ENCODE measurements around the gene PAX5.

PAX5 gene

DNA sequence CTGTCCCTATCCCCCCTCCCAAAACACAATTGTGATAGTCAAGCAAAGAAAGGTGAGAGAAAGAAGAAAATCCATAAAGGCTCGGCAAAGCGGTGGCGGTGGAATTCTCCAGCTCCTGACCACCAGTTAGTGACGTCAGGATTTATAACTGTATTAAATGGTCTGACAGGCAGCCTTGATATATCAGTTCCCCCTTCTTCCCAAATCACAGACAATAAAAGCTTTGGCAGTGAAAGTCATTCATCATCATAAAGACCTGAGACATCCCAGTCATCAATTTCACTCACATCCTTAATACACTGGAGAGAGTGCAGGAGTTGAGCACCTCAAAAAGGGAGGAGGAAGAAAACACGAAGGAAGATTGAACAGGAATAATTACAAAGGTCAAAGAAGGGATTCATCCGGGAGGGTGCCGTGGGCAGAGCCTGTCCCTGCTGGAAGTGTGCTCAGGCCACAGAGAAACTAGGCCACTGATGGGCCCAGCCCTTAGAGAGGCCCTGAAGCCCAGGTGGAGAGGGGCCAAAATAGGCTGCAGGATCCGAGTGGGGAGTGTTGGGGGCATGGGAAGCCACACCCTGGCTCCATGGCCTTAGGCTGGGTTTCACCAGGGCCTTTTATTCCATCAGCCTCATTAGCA is 131.9 kb downstream of the PAX5 start:
- DNase-seq (ENCODE audit: low read depth in 2 of 2): no peak

DNA sequence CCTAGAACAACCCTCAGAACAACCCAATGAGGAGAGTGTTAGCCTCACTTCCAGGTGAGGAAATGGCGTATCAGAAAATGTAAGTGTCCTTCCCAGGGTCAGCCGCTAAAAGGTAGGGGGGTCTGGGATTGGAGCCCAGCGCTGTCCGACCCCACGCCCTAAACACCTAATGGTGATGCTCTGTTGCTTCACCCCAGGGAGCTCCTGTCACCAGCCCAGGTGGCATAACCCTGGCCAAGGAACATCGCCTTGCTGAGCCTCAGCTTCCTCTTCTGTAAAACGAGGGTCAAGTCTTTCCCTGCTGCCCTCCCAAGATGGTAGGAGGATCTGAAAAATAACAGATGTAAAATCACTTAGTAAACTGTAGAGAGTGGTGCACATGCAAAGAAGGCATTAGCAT is 132.5 kb downstream of the PAX5 start:
- DNase-seq (ENCODE audit: low read depth in 2 of 2): no peak

DNA sequence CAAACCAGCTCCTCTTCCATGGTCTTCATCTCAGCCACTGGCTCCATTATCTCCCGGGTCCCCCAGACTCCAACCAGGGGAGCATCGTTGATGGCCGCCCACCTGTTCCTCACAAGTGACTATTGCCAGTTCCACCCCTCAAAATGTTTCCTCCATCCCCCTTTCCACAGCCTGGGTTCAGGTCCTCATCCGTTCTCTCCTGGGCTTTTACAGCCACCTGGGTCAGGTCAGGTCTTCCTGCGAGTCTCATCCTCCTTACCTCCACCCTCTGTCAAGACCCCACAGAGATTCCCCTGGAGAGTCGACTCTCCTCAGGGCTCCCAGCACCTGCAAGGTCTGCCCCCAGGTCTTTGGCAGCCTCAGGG is 133.2 kb downstream of the PAX5 start:
- DNase-seq (ENCODE audit: low read depth in 2 of 2): no peak

DNA sequence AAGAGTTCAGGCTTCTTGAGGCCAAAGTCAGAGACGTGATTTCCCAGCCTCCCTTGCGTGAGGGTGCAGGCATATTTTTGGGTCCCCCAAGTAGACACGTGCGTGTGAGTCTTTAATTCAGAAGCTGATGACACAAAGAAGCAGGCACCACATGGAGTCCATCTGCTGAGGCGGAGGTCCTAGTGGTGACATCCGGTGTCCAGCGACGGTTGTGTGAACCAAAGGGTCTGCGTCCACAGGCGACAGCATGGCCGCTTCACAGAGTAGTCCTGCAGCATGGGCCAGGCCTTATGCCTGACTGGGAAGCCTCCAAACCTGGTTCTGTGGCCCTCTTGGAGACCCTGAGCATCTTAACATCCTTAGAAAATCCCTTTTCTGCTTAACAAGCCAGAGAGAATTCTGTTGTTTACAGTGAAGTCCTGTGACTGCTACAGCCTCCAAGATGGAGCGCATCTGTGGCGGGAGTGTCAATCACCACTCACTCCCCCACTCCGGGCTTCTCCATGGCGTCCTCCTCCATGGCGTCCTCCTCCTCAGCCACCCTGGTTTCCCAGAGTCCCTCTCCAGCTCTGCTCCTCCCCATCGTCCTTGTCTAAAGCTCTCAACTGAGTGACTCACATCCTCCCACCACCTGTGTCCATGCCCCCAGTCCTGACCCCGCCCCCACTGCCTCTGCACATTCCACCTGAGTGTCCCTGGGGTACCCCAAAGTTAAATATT is 133.8 kb downstream of the PAX5 start:
- DNase-seq (ENCODE audit: low read depth in 2 of 2): no peak

DNA sequence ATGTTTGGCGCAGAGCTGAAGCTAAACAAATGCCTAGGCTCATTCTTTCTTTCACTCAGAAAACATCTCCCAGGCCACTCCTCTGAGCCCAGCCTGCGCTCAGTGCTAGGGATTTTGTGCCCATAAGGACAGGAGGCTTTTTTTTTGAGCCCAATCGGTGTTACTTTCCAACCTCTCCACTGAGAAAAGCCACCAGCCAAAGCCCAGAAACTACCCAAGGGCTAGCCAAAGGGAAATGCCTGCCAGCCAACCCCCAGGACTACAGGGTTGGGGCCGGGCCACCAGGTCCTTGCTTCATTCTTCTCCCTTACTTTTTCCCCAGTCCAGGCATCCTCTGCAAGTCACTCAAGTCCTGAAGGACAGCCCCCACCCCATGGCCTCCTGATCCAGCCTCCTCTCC is 134.7 kb downstream of the PAX5 start:
- no peak for DNase-seq (ENCODE audit: low read depth in 2 of 2)

DNA sequence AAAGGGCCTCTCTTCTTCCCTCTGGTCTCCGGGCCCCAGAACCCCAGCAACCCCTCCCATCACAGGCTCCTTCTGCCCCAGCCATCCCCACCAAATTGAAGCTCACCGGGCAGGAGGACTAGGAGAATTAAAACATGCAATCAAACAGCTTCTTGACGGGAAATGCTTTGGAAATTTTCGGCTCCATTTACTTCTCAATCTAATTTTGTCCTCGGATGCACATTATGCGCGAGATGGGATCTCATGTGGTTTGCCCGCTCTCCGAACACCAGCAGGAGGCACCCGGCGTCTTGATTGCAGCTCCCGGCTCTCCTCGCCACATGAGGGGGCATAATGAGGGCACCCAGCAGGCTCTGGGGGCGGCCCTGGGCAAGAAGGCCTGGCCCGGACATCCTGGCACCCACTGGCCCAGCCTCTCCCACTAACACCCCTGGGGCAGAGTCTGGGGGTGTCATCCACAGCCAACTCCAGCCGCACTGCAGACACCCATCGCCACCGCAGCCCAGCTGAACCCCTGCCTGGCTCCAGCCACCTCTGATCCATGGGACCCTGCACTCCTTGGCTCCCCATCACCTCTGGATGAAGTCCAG is 135.5 kb downstream of the PAX5 start:
- DNase-seq (ENCODE audit: low read depth in 2 of 2): no peak

DNA sequence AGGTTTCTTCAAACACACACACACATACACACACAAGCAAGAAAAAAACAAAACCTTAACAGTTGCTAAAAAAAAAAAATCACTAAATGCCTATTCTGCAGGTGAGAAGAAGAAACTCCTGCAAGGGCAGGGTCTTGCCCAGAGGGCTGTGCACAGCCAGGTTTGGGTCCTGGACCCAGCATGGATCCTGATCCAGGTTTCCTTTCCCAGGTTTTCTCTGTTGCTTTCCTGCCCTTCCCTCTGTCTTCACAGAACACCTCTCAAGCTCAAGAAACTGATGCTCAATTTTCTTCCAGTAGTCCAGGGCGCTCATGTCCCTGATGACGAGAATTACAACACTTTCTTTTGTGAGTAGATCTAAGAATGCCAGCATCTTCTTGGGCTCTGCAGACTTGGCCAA is 136.6 kb downstream of the PAX5 start:
- no peak for DNase-seq (ENCODE audit: low read depth in 2 of 2)

DNA sequence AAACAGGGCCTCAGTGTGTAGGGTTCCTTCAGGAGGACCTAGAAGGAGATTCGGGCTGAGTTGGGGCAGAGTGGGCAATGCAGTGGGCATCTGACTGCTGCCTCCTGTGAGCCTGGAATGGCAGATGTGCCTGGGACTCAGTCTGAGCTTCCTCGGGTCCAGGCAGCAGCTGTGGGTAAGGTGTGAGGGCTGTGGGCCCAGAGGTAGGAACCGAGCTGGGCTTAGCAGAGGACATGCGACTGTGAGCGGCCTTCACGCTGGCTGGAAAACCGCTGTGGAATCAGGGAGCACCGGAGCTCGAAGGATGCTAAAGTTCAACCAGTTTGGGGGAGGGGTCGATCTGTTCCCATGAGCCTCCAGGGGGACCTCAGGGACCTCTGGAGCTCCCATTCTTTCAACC is 137.0 kb downstream of the PAX5 start:
- DNase-seq (ENCODE audit: low read depth in 2 of 2): no peak

DNA sequence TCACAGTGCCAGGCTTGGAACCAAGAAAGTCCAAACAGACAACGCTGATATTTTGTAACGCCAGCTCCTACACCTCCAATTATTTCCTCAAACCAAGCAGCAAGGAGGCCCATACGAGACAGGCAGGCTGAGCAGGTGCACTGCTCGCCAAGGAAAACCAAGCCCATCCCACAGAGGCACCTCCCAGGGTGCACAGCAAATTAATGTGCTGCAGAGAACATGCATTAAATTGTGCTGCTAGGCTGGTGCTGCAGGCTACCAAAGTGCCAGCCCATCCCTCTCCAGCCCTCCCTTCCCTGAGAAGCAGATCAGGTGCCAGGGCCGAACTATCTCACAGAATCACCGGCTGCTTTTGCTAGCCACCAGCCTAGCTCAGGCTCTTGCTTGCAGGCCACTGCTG is 137.8 kb downstream of the PAX5 start:
- DNase-seq (ENCODE audit: low read depth in 2 of 2): no peak

DNA sequence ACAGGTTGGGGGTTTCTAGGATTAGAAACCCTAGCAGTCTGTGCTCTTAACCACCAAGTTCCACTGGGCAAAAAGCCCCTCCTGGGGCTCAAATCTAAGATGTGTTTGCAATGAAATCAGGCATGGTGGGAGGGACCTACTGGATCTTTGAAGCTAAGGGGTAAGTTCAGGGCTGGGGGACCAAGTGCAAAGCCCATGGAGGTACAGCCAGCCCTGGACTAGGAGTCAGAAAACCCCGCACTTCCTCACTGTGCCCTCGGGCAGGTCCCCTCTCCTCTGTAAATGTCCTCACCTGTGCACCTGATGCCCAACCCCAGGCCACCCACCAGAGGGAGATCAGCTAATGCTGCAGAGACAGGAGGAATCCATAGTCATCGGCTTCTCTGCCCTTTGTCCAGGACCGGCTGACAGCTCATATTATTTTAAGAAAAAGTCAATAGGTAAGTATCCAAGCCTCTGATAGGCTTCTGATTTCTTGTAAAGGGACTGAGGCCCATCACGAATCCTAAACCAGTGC is 138.3 kb downstream of the PAX5 start:
- no peak for DNase-seq (ENCODE audit: low read depth in 2 of 2)

DNA sequence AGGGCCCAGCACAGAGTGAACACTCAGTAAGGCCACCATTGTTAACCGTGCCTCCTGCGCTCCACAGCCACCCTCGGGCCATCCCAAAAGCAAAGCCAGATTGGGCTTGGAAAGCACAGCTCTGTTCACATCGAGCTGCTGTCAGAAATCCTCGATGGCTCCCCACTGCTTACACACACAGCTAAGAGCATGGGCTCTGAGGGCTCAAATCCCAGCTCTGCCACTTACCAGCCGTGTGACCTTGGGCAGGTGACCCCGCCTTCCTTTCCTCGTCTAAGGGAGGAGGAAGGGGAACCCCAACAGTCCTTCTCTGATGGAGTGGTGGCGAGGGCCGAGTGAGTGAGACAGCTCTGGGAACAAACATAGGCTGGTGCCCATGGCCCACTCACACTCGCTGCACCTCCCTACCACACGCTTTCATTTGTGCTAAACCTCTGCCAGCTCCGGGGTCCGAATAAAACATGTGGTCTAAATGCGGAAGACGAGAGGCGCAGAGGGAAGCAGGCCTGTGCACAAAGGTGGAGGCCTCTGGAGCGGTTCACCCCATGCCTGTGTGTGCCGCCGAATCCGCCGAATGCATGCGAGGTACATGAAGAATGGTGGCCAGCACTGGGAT is 139.3 kb downstream of the PAX5 start:
- no peak for DNase-seq (ENCODE audit: low read depth in 2 of 2)

DNA sequence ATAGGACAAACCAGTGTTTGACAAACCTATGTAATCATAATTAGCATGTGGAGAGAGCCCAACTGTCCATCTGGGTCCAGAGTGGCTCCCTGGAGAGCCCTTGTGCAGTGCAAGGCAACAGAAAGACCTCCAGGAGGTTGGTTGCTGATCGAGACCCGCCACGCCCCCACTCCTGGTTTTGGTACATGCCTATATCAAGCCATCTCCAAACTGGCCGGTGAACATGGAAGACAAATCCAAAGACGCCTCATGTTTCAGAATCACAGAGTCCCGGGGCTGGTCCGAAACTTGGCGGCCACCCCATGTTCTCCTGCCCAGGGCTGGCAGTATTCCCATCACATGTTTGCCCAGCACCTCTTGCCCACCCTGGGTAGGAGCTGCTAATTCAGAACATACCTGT is 140.2 kb downstream of the PAX5 start:
- no peak for DNase-seq (ENCODE audit: low read depth in 2 of 2)

DNA sequence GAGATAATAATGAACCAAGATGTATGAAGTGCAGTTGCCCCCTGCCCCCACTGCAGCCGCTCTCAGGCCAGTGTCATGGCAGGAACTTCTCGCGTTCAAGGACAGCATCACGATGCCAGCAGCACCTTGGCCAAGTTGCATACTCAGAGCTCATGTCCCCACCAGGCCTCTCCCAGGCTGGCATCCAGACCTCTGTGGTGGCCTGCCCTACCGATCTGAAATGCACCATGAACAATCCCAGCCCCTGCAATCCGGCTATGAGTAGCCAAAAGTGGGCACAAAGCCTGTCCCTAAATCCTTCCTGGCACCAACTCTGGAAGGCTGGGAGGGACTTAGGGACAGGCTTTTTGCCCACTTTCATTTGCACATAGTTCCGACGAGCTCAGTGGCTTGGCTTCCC is 140.9 kb downstream of the PAX5 start:
- DNase-seq (ENCODE audit: low read depth in 2 of 2): no peak

DNA sequence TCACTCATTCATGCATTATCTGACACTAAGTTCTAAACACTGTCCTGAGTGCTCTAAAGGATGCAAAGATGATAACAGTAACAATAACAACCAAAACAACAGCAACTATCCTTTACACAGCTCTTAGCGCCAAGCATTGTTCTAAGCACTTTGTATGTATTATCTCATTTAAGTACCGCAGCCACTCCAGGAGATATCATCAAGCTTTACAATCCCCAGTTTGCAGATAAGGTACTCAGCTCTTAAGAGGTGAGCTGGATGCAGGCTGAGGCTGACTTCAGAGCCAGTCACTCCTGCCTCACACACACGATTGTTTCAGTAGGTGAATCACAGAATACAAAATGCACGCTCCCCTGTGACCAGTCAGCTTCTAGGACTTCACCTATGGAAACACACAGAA is 141.8 kb downstream of the PAX5 start:
- no peak for DNase-seq (ENCODE audit: low read depth in 2 of 2)

DNA sequence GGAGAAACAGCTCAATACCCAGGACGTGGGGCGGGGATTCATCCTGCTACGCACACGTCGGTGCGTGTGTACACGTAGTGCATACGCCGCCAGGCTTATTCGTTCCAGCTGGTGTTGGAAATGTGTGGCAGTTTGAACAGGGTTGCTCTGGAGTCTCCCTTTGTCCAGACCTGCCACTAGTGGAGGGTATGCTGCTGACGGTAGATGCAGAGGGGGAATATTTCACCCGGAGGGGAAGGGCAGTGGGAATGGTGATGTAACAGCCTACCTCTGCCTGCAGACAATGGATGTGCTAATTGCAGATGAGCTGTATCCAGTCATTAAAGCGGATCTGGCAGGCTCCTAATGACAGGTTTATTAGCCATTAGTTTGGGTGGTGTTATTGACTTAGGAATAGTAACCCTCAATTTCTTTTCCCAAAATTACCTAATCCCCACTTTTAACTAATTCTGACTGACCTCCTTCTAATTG is 142.7 kb downstream of the PAX5 start:
- no peak for DNase-seq (ENCODE audit: low read depth in 2 of 2)

DNA sequence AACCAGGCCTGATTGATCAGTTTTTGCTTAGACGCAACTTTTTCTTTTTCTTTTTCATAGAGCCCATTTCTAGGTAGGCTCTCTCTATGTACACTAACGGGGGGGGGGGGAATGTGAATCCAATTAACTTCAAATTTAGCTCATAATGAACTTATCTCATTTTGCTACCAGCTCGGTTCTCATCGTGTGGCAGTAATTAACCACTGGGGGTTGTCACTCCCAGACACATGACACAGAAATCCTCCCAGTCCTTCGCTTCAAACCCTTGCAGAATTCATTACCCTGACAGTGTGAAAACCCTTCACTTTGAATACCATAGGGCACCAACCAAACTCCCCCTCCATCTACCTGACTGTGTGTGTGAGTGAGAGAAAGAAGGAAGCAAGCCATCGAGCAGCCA is 144.2 kb downstream of the PAX5 start:
- no peak for DNase-seq (ENCODE audit: low read depth in 2 of 2)

DNA sequence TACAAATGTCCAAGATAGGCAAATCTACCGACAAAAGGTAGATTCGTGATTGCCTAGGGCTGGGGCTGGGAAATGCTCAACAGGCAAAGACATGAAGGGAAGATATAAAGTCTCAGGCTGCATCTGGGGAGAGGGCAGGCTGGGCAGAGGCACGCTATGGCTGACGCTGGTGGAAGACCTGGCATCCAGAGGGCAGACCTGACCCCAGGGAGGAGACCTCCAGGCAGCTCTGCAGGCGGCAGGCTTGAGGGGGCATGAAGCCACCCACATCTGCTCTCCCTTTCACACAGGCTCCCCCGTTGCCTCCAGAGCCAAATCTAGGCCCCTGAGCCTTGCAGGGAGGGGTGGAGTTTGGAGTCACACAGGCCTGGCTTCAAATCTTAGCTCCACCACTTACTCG is 145.5 kb downstream of the PAX5 start:
- DNase-seq (ENCODE audit: low read depth in 2 of 2): no peak

DNA sequence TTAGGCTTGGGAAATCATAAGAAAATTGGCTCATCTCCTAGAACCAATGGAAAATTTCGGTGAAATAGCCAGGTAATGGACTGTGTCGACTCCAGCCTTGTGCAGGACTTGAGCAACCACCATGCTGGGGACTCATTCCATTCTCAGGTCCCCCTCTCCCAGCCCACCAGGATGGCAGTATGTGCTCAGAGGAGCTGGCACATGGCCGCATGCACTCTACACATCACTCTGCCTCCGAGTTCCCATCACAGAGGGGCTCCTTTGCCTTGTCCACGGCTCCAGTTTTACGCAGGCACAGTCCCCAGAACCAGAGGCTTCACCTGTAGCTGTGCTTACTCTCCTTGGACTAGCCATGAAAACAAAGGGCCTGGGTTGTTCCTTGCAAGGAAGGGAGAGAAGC is 149.3 kb downstream of the PAX5 start:
- no peak for DNase-seq (ENCODE audit: low read depth in 2 of 2)

DNA sequence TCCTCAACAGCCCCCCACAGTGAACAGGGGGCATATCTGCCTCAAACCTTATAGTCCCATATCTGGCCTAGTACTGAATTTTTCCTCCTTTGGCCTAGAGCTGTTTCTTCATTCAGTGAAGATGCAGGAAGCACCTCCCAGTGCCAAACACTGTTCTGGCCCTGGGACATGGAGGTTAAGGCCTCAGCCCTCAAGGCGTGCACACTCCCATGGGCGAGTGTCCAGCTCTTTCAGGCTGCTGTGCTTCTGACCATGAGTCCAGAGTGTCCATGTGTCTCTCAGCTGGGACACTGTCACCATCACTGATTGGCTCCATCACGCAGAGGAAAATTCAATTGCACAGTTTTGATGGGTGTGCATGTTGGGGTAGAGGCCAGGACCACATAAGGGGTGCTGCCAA is 151.5 kb downstream of the PAX5 start:
- no peak for DNase-seq (ENCODE audit: low read depth in 2 of 2)

DNA sequence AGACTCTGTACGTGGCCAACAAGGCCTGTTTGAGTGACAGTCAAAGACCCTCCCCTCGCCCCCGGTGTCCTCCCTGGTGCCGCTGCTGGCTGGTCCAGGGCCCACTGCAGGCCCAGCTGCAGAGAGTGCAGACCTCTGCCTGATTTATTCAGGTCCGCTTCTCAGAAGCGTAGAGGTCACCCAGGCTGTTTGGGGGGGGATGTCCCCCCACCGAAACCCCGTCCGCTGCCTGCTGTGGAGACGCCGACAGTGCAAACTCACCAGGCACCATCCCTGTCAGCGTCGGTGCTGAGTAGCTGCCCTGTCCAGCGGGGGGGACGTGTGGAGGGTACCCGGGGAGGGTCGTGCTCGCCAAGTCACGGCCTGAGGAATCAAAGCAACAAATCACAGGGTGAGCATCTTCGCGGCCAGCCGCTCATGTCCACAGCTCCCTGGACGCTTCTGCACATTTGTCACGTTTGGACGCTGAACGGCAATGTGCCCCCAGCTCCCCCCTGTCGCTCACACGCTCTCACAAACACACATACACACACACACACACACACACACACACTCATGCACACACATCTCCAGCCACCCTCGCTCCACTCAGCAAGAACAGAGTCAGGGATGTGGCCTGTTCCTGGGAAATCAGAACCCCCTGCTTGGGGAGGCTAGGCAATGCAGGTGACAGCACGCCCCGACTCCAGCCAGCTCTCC is 152.2 kb downstream of the PAX5 start:
- no peak for DNase-seq (ENCODE audit: low read depth in 2 of 2)

DNA sequence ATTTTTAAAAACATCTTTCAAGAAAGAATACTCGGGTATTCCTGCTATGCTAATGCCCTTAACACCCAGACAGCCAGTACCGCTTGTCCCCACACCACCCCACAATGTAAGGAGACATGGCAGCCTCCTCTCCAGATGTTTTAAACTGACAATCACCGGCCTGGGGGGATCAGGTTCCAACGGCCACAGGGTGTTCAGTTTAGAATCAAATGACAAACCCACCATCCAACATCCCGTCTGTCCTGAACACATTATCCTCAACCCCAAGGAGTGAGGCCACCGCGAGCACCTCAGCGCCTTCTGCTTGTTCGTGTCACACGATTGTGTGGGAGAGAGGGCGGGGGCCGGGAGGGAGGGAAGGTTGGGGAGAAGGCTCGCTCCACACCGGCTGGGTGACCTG is 152.8 kb downstream of the PAX5 start:
- no peak for DNase-seq (ENCODE audit: low read depth in 2 of 2)

DNA sequence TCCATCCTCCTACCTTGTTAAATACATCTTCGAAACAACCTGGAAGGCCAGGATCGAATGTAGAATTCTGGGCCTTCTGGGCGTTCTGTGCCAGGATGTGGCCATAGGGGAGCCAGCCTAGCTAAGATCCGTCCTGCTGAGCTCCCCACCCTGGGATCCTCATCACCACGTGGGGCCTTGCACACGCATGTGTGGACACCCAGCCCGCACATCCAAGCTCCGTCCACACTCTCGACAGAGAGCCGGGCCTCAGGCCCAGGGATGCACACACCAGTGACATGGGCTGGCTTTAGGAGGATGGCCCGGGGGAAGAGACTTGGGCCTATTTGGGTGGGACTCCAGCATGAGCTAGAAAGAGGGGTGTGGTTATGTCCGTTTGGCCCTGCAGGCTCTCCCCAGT is 154.0 kb downstream of the PAX5 start:
- no peak for DNase-seq (ENCODE audit: low read depth in 2 of 2)
